Measurements from ENCODE around the gene ARL16.
A peak's percentile ranks its signal among the peaks of the same experiment; 100 is the strongest.

The ARL16 gene

GRCh38 chr17:81683584-81684441 lies at the start of gene ARL16, which contains the start of gene HGS:
ARL16 (minus strand) TSS chr17:81683797; CDS start chr17:81683753, 44 bp downstream.
HGS (plus strand) TSS chr17:81684011; CDS start chr17:81684067, 56 bp downstream.
- H3K4me3 ChIP-seq (ENCODE audit: low read depth, low read length): peak within 1 kb of the TSS; percentile 82
- peak within 1 kb of the TSS; percentile 90 for H3K9ac ChIP-seq (ENCODE audit: low read depth, low read length)
- H3K4me1 ChIP-seq (ENCODE audit: control insufficient read depth, insufficient read depth, low read length): peaks cover 6% of the 10 kb centered on the region
- peaks cover 42% of the 10 kb centered on the region for H3K36me3 ChIP-seq (ENCODE audit: control insufficient read depth, insufficient read depth, low read length)
- no peaks in the 10 kb centered on the region for H3K27me3 ChIP-seq (ENCODE audit: control insufficient read depth, insufficient read depth, low read length)
- H3K9me3 ChIP-seq (ENCODE audit: control insufficient read depth, insufficient read depth, low read length): no peaks in the 10 kb centered on the region

GRCh38 chr17:81727324-81728031 lies 43.9 kb upstream of the ARL16 start:
- H3K4me1 ChIP-seq (ENCODE audit: control insufficient read depth, insufficient read depth, low read length): peaks cover under 1% of the 10 kb centered on the region
- H3K4me3 ChIP-seq (ENCODE audit: low read depth, low read length): no peak overlapping the region
- no peak overlapping the region for H3K9ac ChIP-seq (ENCODE audit: low read depth, low read length)
- no peaks in the 10 kb centered on the region for H3K27me3 ChIP-seq (ENCODE audit: control insufficient read depth, insufficient read depth, low read length)
- no peaks in the 10 kb centered on the region for H3K36me3 ChIP-seq (ENCODE audit: control insufficient read depth, insufficient read depth, low read length)
- H3K9me3 ChIP-seq (ENCODE audit: control insufficient read depth, insufficient read depth, low read length): no peaks in the 10 kb centered on the region

- H3K36me3 ChIP-seq (ENCODE audit: control insufficient read depth, insufficient read depth, low read length): no peaks in the 10 kb centered on the region
- no peaks in the 10 kb centered on the region for H3K9me3 ChIP-seq (ENCODE audit: control insufficient read depth, insufficient read depth, low read length)
- H3K4me3 ChIP-seq (ENCODE audit: low read depth, low read length): no peak overlapping the region
- H3K9ac ChIP-seq (ENCODE audit: low read depth, low read length): no peak overlapping the region
- H3K27me3 ChIP-seq (ENCODE audit: control insufficient read depth, insufficient read depth, low read length): no peaks in the 10 kb centered on the region
- peaks cover 5% of the 10 kb centered on the region for H3K4me1 ChIP-seq (ENCODE audit: control insufficient read depth, insufficient read depth, low read length)
Observed at GRCh38 chr17:81726004-81726403, 42.4 kb upstream of the ARL16 start.

GRCh38 chr17:81725439-81725838 lies 41.8 kb upstream of the ARL16 start:
- Histone ChIP-seq H3K4me1 (ENCODE audit: control insufficient read depth, insufficient read depth, low read length) (peaks cover 8% of the 10 kb centered on the region), H3K36me3 (ENCODE audit: control insufficient read depth, insufficient read depth, low read length) (no peaks in the 10 kb centered on the region)

GRCh38 chr17:81723651-81724209 lies 40.1 kb upstream of the ARL16 start:
- H3K9me3 ChIP-seq (ENCODE audit: control insufficient read depth, insufficient read depth, low read length): no peaks in the 10 kb centered on the region
- peaks cover 5% of the 10 kb centered on the region for H3K36me3 ChIP-seq (ENCODE audit: control insufficient read depth, insufficient read depth, low read length)
- H3K4me1 ChIP-seq (ENCODE audit: control insufficient read depth, insufficient read depth, low read length): peaks cover 8% of the 10 kb centered on the region
- H3K9ac ChIP-seq (ENCODE audit: low read depth, low read length): no peak overlapping the region
- no peak overlapping the region for H3K4me3 ChIP-seq (ENCODE audit: low read depth, low read length)
- no peaks in the 10 kb centered on the region for H3K27me3 ChIP-seq (ENCODE audit: control insufficient read depth, insufficient read depth, low read length)

More at GRCh38 chr17:81725439-81725838, 41.8 kb upstream of the ARL16 start:
- Histone ChIP-seq H3K4me3 (ENCODE audit: low read depth, low read length) (no peak overlapping the region), H3K9me3 (ENCODE audit: control insufficient read depth, insufficient read depth, low read length) (no peaks in the 10 kb centered on the region), H3K9ac (ENCODE audit: low read depth, low read length) (no peak overlapping the region), H3K27me3 (ENCODE audit: control insufficient read depth, insufficient read depth, low read length) (no peaks in the 10 kb centered on the region)

GRCh38 chr17:81722184-81723120 lies 38.9 kb upstream of the ARL16 start:
- H3K4me3 ChIP-seq (ENCODE audit: low read depth, low read length): no peak overlapping the region
- peaks cover 8% of the 10 kb centered on the region for H3K4me1 ChIP-seq (ENCODE audit: control insufficient read depth, insufficient read depth, low read length)
- no peaks in the 10 kb centered on the region for H3K27me3 ChIP-seq (ENCODE audit: control insufficient read depth, insufficient read depth, low read length)
- H3K36me3 ChIP-seq (ENCODE audit: control insufficient read depth, insufficient read depth, low read length): peaks cover 14% of the 10 kb centered on the region
- H3K9me3 ChIP-seq (ENCODE audit: control insufficient read depth, insufficient read depth, low read length): no peaks in the 10 kb centered on the region
- H3K9ac ChIP-seq (ENCODE audit: low read depth, low read length): no peak overlapping the region

GRCh38 chr17:81720267-81721071 lies 36.9 kb upstream of the ARL16 start:
- H3K9me3 ChIP-seq (ENCODE audit: control insufficient read depth, insufficient read depth, low read length): no peaks in the 10 kb centered on the region
- peaks cover 23% of the 10 kb centered on the region for H3K36me3 ChIP-seq (ENCODE audit: control insufficient read depth, insufficient read depth, low read length)
- peaks cover 8% of the 10 kb centered on the region for H3K4me1 ChIP-seq (ENCODE audit: control insufficient read depth, insufficient read depth, low read length)
- no peaks in the 10 kb centered on the region for H3K27me3 ChIP-seq (ENCODE audit: control insufficient read depth, insufficient read depth, low read length)
- H3K9ac ChIP-seq (ENCODE audit: low read depth, low read length): peak overlapping the region; percentile 37
- no peak overlapping the region for H3K4me3 ChIP-seq (ENCODE audit: low read depth, low read length)

GRCh38 chr17:81719410-81720266 lies 36.0 kb upstream of the ARL16 start:
- Histone ChIP-seq H3K27me3 (ENCODE audit: control insufficient read depth, insufficient read depth, low read length) (no peaks in the 10 kb centered on the region), H3K36me3 (ENCODE audit: control insufficient read depth, insufficient read depth, low read length) (peaks cover 28% of the 10 kb centered on the region), H3K9me3 (ENCODE audit: control insufficient read depth, insufficient read depth, low read length) (no peaks in the 10 kb centered on the region), H3K4me3 (ENCODE audit: low read depth, low read length) (no peak overlapping the region), H3K9ac (ENCODE audit: low read depth, low read length) (no peak overlapping the region), H3K4me1 (ENCODE audit: control insufficient read depth, insufficient read depth, low read length) (peaks cover 8% of the 10 kb centered on the region)

GRCh38 chr17:81717766-81718089 lies 34.1 kb upstream of the ARL16 start:
- no peaks in the 10 kb centered on the region for H3K27me3 ChIP-seq (ENCODE audit: control insufficient read depth, insufficient read depth, low read length)
- no peak overlapping the region for H3K9ac ChIP-seq (ENCODE audit: low read depth, low read length)
- peaks cover 10% of the 10 kb centered on the region for H3K4me1 ChIP-seq (ENCODE audit: control insufficient read depth, insufficient read depth, low read length)
- H3K9me3 ChIP-seq (ENCODE audit: control insufficient read depth, insufficient read depth, low read length): no peaks in the 10 kb centered on the region
- peaks cover 36% of the 10 kb centered on the region for H3K36me3 ChIP-seq (ENCODE audit: control insufficient read depth, insufficient read depth, low read length)
- no peak overlapping the region for H3K4me3 ChIP-seq (ENCODE audit: low read depth, low read length)

All from iPS-15b (cell line).